Medulla oblongata (tissue), 1 donor: Measurements from ENCODE around the gene TP53BP2.
A peak's percentile ranks its signal among the peaks of the same experiment; 100 is the strongest.
"Not testable (repeated sequence)": the region's sequence is repeated elsewhere in the genome, so short reads cannot be mapped to it uniquely, and the experiment has no call there.

Experiments
- DNase-seq: peaks from one replicate; pipeline ENCODE4 v3.0.0-alpha.2; 2015; ENCODE audit errors: extremely low spot score

The TP53BP2 gene, protein sequence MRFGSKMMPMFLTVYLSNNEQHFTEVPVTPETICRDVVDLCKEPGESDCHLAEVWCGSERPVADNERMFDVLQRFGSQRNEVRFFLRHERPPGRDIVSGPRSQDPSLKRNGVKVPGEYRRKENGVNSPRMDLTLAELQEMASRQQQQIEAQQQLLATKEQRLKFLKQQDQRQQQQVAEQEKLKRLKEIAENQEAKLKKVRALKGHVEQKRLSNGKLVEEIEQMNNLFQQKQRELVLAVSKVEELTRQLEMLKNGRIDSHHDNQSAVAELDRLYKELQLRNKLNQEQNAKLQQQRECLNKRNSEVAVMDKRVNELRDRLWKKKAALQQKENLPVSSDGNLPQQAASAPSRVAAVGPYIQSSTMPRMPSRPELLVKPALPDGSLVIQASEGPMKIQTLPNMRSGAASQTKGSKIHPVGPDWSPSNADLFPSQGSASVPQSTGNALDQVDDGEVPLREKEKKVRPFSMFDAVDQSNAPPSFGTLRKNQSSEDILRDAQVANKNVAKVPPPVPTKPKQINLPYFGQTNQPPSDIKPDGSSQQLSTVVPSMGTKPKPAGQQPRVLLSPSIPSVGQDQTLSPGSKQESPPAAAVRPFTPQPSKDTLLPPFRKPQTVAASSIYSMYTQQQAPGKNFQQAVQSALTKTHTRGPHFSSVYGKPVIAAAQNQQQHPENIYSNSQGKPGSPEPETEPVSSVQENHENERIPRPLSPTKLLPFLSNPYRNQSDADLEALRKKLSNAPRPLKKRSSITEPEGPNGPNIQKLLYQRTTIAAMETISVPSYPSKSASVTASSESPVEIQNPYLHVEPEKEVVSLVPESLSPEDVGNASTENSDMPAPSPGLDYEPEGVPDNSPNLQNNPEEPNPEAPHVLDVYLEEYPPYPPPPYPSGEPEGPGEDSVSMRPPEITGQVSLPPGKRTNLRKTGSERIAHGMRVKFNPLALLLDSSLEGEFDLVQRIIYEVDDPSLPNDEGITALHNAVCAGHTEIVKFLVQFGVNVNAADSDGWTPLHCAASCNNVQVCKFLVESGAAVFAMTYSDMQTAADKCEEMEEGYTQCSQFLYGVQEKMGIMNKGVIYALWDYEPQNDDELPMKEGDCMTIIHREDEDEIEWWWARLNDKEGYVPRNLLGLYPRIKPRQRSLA

DNA sequence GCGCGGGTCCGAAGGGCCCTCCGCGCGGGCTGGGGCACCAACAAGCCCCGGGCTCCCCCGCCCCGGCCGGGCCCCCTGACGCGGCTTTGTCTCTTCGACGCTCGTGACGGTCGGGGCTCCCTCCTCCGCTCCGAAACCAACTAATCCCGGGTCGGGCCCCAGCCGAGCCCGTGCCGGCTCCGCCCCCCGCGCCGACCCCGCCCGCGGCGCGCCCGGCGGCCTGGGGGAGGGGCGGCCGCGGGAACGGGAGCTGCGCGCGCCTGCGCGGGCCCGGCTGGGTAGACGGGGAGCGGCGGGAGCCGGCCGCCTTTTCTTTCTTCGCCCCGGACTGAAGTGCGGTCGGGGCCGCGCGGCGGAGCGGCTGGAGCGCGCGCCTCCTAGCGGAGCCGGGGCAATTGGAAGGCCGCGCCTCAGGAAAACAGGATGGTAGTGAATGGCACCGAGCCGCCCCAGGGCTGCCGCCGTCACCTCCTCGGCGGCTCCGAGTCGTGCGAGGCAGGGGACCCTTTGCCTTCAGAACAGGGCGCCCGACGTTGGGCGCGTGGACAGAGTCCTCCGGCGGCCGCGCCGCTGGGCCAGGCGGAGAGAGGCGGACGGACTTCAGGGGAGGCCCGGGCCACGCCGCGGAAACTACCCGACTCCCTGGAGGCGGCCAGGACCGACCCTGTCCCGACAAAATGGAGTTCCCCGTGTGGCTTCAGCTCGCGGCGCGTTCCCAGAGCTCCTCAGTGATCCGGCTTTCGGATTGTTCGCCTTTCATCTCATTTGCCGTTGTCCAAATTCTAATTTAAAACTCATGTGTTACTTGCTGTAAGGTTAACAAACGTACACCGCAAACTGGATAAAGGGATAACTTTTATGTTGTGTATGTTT is at the start of gene TP53BP2:
TSS of gene TP53BP2 (minus strand) at position 138 of the 873 bp plus-strand sequence. CDS start 267 bp downstream, outside the sequence.
- peak; percentile 94 for DNase-seq

DNA sequence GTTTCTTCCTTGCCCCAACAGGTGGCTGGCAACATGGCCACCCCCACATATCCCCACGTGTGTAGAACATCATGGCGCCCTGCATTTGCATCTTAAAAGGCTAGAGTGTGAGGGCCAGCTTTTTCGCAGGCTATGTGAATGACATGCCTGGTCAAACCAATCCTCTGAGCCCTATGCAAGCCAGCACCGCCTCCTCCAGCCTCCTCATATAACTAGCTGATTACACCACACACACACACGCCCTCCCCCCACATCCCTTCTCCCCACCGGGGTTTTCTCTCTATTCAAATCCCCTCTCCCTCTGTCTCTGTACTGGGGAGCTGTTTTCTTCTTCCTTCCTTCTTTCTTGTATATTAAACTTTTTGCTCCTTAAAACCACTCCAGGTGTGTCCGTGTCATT is 44.7 kb upstream of the TP53BP2 start:
- not testable (repeated sequence) for DNase-seq

DNA sequence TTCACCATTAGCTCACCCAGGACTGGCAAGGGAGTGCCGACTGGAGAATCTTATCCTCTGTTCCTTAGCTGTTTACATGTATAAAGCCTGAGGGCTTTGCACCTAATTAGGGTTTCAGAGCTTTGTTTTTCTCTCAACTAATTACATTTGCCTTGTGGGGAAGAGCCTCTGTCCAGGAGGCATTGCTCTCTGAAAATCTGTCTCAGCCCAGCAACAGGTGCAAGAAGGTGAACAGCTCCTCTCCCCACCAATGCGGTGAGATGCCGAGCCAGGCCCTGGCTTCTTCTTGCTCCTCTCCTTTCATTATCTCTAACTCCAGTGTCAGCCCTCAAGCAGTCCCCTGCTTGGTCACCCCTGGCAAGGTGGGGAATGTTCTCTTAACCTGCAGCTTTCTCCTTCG is 43.6 kb upstream of the TP53BP2 start:
- not testable (repeated sequence) for DNase-seq

DNA sequence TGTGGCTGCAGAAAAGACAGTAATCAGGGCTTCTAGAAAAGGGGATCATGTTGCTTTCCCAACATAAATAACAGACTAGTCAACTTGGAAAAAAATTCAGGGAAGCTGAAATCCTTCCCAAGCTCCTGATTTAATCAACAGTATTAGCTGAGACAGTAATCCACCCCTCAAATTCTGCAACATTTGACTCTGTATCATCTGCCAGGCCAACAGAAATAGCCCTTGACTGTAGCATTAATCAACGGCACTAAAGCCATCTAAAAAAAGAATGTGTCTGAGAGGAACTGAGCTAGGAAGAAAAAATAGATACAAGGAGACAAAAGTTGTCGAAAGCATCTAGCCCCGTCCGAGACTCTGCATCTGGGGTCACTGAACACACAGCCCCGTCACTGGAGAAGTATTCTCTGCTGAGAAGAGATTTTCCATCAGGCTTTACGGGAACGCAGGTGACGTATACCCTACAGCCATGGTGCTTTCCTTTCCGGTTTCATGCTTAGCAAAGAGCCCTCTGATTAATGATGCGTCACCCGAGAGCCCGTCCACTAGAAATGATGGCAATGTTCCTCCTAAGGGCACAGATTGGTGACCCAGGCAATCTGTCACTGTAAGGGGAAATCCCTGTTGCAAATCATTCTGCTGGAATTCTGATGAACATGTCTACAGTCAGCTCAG is 42.1 kb upstream of the TP53BP2 start:
- DNase-seq, result no peak

DNA sequence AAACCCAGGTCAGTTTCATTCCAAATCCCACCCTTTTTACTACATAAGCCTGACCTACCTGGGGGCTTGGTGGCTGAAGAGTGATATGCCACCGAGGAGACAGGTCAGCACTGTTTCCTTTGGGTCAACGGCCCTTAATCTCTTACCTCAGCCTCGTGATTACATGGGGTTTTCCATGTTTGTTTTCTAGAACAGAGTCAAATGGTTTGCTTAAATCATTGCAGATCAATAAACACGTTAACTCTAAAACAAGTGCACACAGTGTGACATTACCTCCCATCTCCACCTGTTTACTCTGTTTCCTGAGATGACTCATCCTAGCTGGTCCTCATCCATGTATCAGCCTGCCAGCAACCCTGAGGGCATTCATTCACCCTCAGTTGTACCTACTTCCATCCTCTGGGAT is 40.8 kb upstream of the TP53BP2 start:
- no peak for DNase-seq

DNA sequence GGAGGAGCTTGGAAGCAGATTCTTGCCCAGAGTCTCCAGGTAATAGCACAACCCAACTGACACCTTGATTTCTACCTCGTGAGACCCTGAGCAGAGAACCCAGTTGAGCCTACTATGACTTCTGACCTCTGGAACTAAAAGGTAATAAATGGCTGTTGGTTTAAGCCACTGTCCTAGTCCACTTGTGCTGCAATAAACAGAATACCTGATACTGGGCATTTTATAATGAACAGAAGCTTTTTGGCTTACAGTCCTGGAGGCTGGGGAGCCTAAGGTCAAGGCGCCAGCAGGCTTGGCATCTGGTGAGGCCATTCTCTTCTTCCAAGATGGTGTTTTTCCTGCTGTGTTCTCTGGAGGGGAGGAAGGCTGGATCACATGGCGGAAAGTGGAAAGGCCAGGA is 39.9 kb upstream of the TP53BP2 start:
- DNase-seq, result no peak

DNA sequence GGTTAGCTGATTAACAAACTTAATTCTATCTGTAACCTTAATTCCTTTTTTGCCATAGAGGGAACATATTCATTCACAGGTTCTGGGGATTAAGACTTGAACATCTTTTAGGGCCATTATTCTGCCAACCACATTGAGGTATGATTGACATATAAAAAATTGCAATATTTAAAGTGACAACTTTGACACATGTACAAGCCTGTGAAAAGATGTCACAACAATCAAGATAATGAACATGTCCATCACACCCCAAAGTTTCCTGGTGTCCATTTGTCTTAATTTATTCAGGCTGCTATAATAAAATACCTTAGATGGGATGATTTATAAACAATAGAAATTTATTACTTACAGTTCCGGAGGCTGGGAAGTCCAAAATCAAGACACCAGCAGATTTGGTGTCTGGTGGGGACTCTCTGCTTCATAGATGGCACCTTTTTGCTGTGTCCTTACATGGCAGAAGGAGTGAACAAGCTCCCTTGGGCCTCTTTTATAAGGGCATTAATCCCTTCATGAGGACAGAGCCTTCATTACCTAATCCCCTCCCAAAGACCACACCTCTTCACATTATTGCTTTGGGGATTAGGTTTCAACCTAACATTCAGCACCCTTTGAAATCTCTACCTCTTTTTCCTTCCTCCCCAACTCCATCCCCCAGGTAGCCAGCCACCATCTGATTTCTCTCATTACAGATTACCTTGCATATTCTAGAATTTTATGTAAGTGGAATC is 33.0 kb upstream of the TP53BP2 start:
- DNase-seq, result no peak

DNA sequence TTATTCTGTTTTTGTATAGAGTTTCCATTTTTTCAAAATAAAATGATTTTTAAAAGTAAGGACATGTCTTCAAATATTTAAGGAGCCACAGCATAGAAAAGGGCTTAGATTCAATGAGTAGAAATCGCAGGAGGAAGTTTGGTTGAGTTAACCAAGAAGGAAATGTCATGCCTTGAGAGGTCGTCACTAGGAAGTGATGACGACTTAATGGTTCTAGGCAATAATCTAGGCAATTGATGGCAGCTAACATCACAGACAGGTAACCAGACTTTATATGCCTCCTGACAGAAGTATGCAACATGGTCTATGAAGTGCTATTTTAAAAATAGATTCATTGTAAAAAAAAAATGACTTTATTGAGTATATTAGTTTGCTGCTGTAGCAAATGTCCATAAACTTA is 32.1 kb upstream of the TP53BP2 start:
- DNase-seq, result no peak

DNA sequence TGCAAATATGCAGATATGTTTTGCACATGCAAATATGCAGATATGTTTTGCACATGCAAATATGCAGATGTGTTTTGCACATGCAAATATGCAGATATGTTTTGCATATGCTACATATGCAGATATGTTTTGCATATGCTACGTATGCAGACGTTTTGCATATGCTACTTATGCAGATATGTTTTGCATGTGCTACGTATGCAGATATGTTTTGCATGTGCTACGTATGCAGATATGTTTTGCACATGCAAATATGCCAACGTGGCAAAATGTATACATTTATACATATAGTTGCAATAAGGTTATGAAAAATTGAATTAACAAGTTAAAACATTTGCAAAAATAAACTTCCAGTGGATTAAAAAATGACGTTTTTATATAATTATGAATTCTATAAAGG is 30.8 kb upstream of the TP53BP2 start:
- no peak for DNase-seq

DNA sequence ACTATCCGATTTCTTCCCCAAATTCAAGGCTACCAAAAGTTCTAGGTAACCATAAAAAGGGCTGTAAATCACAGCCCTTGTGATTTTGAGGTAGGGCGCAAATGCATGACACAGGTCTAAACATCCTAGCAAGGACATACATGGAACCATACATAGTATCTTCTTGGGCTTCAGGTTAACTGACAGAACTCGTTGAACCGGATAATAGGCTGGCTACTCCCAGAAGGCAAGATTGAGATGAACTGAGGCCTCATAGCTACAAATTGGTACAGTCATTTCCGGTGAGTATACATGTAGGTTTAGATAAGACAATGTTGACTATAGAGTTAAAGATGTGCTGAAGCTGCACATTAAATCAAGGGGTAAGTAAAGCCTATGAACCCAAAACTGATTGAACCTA is 27.3 kb upstream of the TP53BP2 start:
- DNase-seq, result no peak

DNA sequence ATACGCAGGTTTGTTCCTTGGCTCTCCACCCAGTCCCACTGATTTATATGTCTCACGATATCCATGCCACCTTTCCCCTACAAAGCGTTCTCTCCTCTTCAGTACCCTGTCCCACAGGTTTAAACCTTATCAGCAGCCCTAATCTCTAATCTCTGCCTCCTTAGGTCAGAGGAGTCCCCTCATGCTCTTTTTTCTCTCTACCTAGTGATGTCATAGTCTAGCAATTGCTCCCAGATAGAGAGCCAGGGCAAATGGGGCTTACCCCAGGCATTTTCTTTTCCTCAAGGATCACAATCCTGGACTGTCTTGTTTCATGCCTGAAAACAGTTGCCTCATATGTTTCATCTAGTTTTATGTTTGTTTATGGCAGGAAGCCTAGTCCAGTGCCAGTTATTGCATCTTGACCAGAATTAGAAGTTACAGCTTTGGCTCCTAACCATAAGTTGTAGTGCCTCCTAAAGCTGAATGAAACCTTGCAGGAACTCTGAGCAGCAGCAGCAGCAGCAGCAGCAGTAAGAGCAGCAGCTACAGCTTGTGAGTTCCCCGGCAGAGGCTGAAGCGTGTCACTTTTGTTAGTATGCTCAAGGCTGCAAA is 26.7 kb upstream of the TP53BP2 start:
- no peak for DNase-seq

DNA sequence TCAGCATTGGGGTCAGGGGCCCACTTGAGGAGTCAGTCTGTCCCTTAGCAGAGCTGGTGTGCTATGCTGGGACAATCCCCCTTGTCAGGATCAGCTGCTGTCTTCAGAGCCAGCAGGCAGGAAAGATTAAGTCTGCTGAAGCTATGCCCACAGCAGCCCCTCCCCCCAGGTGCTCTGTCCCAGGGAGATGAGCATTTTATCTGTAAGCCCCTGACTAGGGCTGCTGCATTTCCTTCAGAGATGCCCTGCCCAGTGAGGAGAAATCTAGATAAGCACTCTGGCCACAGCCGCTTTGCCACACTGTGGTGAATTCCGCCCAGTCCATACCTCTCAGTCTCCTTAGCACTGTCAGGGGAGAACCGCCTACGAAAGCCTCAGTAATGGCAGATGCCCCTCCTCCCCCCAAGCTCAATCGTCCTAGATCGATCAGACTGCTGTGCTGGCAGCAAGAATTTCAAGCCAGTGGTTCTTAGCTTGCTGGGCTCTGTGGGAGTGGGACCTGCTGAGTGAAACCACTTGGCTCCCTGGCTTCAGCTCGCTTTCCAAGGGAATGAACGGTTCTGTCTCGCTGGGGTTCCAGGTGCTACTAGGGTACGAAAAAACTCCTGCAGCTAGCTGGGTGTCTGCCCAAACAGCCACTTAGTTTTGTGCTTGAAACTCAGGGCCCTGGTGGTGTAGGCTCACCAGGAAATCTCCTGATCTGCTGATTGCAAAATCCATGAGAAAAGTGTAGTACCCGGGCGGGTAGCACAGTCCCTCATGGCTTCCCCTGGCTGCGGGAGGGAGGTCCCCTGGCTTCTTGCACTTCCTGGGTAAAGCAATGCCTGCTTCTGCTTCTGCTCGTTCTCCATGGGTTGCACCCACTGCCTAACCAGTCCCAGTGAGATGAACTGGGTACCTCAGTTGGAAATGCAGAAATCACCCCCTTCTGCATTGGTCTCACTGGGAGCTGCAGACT is 25.1 kb upstream of the TP53BP2 start:
- no peak for DNase-seq

DNA sequence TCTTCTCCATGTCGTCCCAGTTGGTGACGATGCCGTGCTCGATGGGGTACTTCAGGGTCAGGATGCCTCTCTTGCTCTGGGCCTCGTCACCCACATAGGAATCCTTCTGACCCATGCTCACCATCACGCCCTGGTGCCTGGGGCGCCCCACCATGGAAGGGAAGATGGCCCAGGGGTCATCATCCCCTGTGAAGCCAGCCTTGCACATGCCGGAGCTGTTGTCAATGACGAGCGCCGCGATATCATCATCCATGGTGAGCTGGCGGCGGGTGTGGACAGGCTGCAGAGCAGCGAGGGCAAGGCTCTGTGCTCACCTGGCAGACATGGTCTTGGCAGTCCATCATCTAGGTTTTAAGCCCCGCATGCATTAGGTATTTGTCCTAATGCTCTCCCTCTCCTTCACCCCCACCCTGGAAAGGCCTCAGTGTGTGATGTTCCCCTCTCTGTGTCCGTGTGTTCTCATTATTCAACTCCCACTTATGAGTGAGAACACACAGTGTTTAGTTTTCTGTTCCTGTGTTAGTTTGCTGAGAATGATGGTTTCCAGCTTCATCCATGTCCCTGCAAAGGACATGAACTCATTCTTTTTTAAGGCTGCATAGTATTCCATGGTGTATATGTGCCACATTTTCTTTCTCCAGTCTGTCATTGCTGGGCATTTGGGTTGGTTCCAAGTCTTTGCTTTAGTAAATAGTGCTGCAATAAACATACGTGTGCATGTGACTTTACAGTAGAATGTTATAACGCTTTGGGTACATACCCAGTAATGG is 19.0 kb upstream of the TP53BP2 start:
- DNase-seq, result not testable (repeated sequence)

DNA sequence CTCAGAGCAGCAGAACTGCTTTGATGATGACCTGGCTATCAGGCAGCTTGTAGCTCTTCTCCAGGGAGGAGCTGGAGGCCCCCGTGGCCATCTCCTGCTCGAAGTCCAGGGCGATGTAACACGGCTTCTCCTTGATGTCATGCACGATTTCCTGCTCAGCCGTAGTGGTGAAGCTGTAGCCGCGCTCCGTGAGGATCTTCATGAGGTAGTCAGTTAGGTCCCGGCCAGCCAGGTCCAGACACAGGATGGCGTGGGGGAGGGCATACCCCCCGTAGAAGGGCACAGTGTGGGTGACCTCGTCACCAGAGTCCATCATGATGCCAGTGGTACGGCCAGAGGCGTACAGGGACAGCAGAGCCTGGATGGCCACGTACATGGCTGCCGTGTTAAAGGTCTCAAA is 18.3 kb upstream of the TP53BP2 start:
- DNase-seq, result no peak

DNA sequence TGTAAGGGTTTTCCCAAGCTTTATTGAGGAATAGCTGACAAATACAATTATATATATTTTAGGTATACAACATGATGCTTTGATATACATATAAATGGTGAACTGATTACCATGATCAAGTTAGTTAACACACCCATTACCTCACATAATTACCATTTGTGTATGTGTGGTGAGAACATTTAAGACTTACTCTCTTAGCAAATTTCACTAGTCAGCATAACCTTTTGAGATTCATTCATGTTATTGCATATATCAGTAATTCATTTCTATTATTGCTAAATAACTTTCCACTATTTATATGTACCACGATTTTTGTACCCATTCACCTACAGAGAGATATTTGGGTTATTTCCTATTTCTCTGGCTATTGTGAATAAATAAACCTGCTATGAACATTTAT is 16.2 kb upstream of the TP53BP2 start:
- DNase-seq, result no peak

DNA sequence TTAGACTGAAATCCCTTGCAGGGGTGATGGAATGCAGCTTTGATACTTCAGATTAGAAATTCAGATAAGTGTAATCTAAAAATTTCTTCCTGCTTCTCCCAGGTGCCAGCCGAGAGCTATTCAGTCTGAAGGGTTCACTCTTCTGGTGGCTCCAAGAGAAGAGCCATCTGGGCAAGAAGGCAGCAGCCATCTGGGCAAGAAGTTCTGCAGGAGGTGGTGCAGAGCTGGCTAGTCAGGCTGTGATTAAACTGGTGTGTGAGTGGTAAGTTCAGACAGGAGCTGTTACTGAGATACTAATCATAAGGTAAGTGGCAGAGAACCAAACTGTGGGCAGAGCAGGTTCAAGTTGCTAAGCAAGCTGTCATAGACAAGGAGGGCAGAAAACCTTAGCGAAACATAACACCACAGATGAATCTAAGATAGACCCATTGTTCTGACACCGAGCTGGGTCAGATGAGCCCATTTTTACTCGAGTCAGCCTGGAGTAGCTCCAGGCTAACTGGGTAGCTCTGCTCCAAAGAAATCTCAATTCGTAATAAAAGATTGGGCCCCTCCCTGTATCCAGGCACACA is 14.4 kb upstream of the TP53BP2 start:
- no peak for DNase-seq

DNA sequence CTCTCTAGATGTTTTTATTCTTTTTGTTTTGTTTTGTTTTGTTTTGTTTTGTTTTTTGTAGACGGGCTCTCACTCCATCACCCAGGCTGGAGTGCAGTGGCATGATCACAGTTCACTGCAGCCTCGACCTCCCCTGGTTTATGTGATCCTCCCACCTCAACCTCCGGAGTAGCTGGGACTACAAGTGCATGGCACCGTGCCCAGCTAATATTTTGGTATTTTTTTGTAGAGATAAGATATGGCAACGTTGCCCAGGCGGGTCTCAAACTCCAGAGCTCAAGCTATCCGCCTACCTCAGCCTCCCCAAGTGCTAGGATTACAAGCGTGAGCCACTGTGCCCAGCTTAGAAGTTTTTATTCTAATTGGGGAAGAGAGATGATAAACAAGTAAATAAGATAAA is 13.3 kb upstream of the TP53BP2 start:
- DNase-seq, result no peak
